RWPE2 (cell line): ENCODE data around the gene NCBP3.

ENCODE experiments used
- ATAC-seq: fragments of 200-7000 bp; cut with Tn5 transposase; 3 replicates; pipeline ENCODE4 v1.9.1; 2021; ENCODE audit warnings: low read depth
- DNase-seq: peaks from one replicate; pipeline ENCODE4 v3.0.0-alpha.2; 2020; ENCODE audit warnings: low spot score
- H3K27ac ChIP-seq: fragments of 450-650 bp; 2 replicates; pipeline ENCODE4 v1.5.1; 2017; ENCODE audit warnings: mild to moderate bottlenecking; ENCODE audit not compliant: poor library complexity, severe bottlenecking
- H3K27me3 ChIP-seq: fragments of 250-450 bp; sonication (Bioruptor Pico); 2 replicates; pipeline ENCODE4 v1.5.1; 2021; ENCODE audit warnings: mild to moderate bottlenecking, moderate library complexity; ENCODE audit not compliant: insufficient read depth, poor library complexity, severe bottlenecking
- H3K36me3 ChIP-seq: fragments of 250-450 bp; sonication (Bioruptor Pico); 2 replicates; pipeline ENCODE4 v1.5.1; 2020; ENCODE audit warnings: low read depth, mild to moderate bottlenecking, moderate library complexity
- H3K4me1 ChIP-seq: fragments of 250-450 bp; sonication (Bioruptor Pico); 2 replicates; pipeline ENCODE4 v1.5.1; 2021; ENCODE audit warnings: mild to moderate bottlenecking, moderate library complexity; ENCODE audit not compliant: insufficient read depth, poor library complexity, severe bottlenecking
- H3K4me3 ChIP-seq: fragments of 250-450 bp; sonication (Bioruptor Pico); 2 replicates; pipeline ENCODE4 v1.5.1; 2021; ENCODE audit warnings: mild to moderate bottlenecking, moderate library complexity; ENCODE audit not compliant: severe bottlenecking
- H3K9me3 ChIP-seq: fragments of 250-450 bp; sonication (Bioruptor Pico); 2 replicates; pipeline ENCODE4 v1.5.1; 2021; ENCODE audit warnings: mild to moderate bottlenecking, moderate library complexity; ENCODE audit not compliant: severe bottlenecking
- CTCF ChIP-seq: fragments of 450-650 bp; IDR thresholded peaks from one replicate; pipeline ENCODE4 v1.5.1; 2017; ENCODE audit warnings: mild to moderate bottlenecking, moderate library complexity; ENCODE audit not compliant: poor library complexity, severe bottlenecking

The NCBP3 gene

GRCh38 chr17:3827124-3827773 is 18.8 kb downstream of the NCBP3 start:
- Histone ChIP-seq H3K9me3 (no peaks in the 10 kb centered on the region), H3K36me3 (peaks cover 77% of the 10 kb centered on the region), H3K27me3 (no peaks in the 10 kb centered on the region), H3K4me3 (no peak overlapping the region), H3K27ac (no peak overlapping the region), H3K4me1 (no peaks in the 10 kb centered on the region)
- peak; percentile 62 for TF ChIP-seq CTCF
- DNase-seq (no peak), ATAC-seq (0 out of 3 replicates have a peak, but pooled peaks have one; percentile 14)

GRCh38 chr17:3826191-3826590 is 19.9 kb downstream of the NCBP3 start:
- DNase-seq = no peak
- no peak overlapping the region for H3K4me3 ChIP-seq
- H3K36me3 ChIP-seq = peaks cover 87% of the 10 kb centered on the region
- TF ChIP-seq CTCF = no peak
- no peaks in the 10 kb centered on the region for H3K9me3 ChIP-seq
- no peaks in the 10 kb centered on the region for H3K27me3 ChIP-seq
- no peak overlapping the region for H3K27ac ChIP-seq
- ATAC-seq = no peak
- no peaks in the 10 kb centered on the region for H3K4me1 ChIP-seq

- Histone ChIP-seq H3K9me3 (no peaks in the 10 kb centered on the region), H3K4me1 (no peaks in the 10 kb centered on the region), H3K4me3 (no peak overlapping the region), H3K27ac (no peak overlapping the region), H3K27me3 (no peaks in the 10 kb centered on the region), H3K36me3 (peaks cover 98% of the 10 kb centered on the region)
- TF ChIP-seq CTCF = no peak
- no peak for DNase-seq
- no peak for ATAC-seq
Observed at GRCh38 chr17:3821101-3821500, 24.9 kb downstream of the NCBP3 start.

DNA sequence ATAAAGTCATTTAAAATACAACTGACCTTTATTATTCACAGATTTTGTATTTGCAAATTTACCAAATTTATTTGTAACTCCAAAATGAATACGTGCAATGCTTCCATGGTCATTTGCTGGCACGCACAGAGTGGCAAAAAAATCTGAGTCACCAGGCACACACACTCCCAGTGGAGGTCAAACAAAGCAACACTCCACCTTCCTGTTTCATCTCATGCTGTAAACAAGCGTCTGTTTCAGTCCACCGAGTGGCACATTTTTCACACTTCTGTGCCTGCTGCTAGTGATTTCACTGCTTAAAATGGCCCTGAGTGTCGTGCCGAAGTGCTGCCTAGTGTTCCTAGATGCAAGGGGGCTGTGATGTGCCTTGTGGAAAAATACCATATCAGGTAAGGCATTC is 27.3 kb downstream of the NCBP3 start:
- peaks cover 88% of the 10 kb centered on the region for H3K36me3 ChIP-seq
- H3K4me1 ChIP-seq = no peaks in the 10 kb centered on the region
- DNase-seq (no peak), ATAC-seq (no peak)
- no peak overlapping the region for H3K27ac ChIP-seq
- TF ChIP-seq CTCF = no peak
- H3K27me3 ChIP-seq = no peaks in the 10 kb centered on the region
- H3K9me3 ChIP-seq = no peaks in the 10 kb centered on the region
- no peak overlapping the region for H3K4me3 ChIP-seq

DNA sequence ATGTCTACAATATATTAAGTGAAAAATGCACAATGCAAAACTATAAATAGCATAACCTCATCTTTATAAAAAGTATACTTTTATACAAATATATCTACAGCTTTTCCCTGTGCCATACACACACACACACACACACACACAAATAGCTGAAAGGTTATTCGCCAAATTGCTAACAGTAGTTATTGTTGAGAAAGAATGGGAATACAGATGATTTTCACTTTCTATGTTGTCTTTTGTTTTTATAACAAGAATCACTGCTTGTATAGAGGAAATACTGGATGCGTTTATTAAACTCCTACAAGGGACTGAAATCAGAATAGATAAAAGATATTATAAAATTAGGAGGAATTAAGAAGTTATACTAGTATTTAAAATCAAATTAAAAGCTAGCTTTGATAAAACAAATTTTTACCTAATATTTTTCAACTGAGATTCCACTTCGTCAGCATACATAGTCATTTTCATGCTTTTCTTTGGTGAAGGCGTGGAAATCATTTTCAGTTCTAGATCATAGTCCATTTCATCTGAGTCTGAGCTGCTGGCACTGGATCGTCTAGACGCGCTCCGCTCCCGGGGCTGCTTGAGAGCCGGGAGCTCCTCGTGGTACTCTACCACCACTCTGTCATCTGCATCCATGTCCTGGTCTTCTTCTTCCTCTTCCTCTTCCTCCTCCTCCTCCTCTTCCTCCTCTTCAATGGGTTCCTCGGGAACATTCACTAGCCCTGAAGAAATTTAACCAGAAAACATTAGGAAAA is 28.0 kb downstream of the NCBP3 start:
- TF ChIP-seq CTCF = no peak

More for the DNA sequence above, 28.0 kb downstream of the NCBP3 start:
- ATAC-seq = no peak
- no peak for DNase-seq
- Histone ChIP-seq H3K4me3 (no peak overlapping the region), H3K9me3 (no peaks in the 10 kb centered on the region), H3K27me3 (no peaks in the 10 kb centered on the region), H3K36me3 (peaks cover 88% of the 10 kb centered on the region), H3K4me1 (no peaks in the 10 kb centered on the region), H3K27ac (no peak overlapping the region)
